HL-60 (cell line): ENCODE results near the gene TNFSF15.

Experiments
- GABPA ChIP-seq: IDR thresholded peaks from 2 replicates; pipeline ENCODE4 v1.6.1; 2012; ENCODE audit warnings: low read depth
- POLR2AphosphoS5 ChIP-seq: IDR thresholded peaks from 2 replicates; pipeline ENCODE4 v1.6.1; 2012; ENCODE audit warnings: low read depth
- SPI1 ChIP-seq: IDR thresholded peaks from 2 replicates; pipeline ENCODE4 v1.6.1; 2012; ENCODE audit warnings: low read depth, mild to moderate bottlenecking, borderline replicate concordance
- TF ChIP-seq, protein P1 (sequence below): IDR thresholded peaks from one replicate; pipeline ENCODE4 v1.5.1; 2011; ENCODE audit warnings: low read length, control low read depth, inconsistent platforms; ENCODE audit not compliant: insufficient read depth
- TF ChIP-seq, protein P2 (sequence below): IDR thresholded peaks from 2 replicates; pipeline ENCODE4 v1.6.1; 2012; ENCODE audit warnings: low read depth; ENCODE audit not compliant: insufficient replicate concordance

DNA sequence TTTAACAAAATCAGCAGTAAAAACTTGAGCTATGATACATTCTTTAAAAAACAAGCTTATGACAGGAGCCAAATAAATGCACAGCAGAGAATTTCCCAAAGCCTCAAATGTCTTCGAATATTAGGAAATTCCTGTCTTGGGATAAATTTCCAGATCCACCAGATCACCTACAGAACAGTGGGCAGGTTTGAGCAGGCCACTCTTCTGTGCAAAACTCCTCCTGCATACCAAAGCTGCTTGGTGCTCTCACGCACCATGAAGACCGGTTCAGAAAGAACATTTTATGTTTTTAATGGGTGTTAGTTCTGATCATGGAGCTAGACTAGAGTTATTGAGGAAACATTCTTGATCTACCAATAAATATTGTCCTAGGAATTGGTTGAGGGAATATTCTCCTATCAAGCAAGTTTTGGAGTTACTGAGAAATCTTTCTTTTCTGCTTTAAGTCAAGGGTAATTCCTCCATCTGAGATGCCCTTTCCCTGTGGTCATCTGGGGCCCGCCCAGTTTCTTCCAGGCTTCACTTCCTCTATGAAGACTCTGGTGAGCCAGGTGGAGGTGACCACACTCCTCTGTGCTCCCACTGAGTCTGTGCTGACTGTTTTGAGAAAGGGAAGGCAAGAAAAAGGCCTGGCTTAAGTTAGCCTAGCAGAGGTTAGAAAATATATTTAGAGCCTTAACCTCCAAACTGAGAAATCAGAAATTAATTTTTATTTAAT lies 17.9 kb downstream of the TNFSF15 start:
- TF ChIP-seq, protein P1, sequence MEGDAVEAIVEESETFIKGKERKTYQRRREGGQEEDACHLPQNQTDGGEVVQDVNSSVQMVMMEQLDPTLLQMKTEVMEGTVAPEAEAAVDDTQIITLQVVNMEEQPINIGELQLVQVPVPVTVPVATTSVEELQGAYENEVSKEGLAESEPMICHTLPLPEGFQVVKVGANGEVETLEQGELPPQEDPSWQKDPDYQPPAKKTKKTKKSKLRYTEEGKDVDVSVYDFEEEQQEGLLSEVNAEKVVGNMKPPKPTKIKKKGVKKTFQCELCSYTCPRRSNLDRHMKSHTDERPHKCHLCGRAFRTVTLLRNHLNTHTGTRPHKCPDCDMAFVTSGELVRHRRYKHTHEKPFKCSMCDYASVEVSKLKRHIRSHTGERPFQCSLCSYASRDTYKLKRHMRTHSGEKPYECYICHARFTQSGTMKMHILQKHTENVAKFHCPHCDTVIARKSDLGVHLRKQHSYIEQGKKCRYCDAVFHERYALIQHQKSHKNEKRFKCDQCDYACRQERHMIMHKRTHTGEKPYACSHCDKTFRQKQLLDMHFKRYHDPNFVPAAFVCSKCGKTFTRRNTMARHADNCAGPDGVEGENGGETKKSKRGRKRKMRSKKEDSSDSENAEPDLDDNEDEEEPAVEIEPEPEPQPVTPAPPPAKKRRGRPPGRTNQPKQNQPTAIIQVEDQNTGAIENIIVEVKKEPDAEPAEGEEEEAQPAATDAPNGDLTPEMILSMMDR: no peak
- TF ChIP-seq POLR2AphosphoS5: no peak
- TF ChIP-seq GABPA: no peak
- TF ChIP-seq, protein P2, sequence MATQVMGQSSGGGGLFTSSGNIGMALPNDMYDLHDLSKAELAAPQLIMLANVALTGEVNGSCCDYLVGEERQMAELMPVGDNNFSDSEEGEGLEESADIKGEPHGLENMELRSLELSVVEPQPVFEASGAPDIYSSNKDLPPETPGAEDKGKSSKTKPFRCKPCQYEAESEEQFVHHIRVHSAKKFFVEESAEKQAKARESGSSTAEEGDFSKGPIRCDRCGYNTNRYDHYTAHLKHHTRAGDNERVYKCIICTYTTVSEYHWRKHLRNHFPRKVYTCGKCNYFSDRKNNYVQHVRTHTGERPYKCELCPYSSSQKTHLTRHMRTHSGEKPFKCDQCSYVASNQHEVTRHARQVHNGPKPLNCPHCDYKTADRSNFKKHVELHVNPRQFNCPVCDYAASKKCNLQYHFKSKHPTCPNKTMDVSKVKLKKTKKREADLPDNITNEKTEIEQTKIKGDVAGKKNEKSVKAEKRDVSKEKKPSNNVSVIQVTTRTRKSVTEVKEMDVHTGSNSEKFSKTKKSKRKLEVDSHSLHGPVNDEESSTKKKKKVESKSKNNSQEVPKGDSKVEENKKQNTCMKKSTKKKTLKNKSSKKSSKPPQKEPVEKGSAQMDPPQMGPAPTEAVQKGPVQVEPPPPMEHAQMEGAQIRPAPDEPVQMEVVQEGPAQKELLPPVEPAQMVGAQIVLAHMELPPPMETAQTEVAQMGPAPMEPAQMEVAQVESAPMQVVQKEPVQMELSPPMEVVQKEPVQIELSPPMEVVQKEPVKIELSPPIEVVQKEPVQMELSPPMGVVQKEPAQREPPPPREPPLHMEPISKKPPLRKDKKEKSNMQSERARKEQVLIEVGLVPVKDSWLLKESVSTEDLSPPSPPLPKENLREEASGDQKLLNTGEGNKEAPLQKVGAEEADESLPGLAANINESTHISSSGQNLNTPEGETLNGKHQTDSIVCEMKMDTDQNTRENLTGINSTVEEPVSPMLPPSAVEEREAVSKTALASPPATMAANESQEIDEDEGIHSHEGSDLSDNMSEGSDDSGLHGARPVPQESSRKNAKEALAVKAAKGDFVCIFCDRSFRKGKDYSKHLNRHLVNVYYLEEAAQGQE: no peak
- no peak for TF ChIP-seq SPI1
